ENCODE data around the gene ANAPC2. TPM values are rescaled to one million over a fixed set of nuclear protein-coding genes. Genes with fewer than 3 reads are reported as not detected.

The ANAPC2 gene
- total RNA-seq, 1 donor from 2014 or later = 28.7 TPM

DNA sequence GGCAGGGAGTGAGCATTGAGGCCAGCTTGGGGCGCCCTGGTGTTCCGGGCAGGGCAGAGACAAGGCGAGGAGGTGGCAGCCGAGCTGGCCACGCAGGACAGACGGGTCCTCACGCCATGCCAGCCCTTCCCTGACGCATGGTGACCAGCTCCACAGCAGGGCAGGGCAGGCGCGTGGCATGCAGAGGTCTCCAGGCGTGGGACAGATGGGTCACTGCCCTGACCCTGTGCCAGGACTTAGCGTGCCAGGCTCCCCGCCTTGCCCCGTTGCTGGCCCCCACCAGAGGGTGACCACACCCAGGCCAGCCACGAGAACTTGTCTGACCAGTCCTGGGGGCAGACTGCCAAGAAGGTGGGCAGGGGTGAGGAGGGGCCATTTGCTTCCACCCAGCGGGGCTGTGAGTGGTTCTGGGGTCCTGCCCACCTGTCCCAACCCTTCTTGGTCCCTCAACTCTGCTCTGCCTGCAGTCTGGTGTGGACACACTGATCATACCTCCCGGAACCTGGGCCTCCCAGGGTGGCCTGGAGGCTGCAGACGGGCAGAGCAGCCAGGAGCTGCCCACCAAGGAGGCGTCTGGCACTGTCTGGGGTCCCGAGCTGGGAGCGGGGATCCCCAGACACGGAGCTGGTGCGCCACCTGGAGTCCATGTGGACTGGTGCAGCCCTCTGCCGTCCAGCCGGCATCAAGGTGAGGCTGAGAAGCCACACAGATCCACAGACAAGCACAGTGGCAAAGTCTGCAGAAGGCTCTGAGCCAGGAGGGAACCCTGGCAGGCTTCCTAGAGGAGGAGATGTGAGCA is 38.9 kb upstream of the ANAPC2 start, which contains the start of gene RNF224:
TSS of gene RNF224 (plus strand) at position 449 of the 799 bp plus-strand sequence. CDS start 834 bp downstream, outside the sequence.
- DNase-seq (ENCODE audit: low read depth) = peak; percentile 81

DNA sequence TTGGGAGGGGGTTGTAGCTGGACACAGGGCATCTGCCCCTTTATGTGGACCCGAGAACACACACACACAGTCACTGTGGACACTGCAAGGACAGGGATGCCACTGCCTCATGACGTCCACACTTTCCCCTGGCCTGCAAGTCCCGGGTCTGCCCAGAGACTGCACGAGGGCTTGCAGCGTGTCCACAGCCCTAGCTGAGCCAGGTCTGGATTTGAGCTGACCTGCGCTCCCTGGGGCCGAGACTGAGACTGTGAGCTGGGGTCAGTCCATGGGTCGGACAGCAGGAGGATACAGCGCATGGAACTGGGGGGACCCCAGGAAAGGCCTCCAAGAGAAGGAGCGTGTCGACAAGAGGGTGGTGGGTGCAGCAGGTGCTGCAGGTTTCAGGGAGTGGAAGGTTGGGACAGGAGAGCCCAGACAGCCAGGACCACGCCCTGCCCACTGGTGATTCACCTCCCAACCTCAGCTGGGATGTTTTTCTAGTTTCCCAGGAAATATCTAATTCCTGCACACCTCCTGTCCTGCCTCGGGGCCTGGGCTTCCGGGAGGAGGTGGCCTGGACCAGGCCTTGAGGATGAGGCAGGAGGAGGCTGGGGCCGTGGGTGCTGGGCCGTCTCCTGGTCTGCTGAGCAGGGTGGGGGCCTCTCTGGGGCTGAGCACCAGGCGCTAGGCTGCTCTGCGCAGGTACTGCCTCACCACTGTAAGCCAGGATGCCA is 38.1 kb upstream of the ANAPC2 start:
- DNase-seq (ENCODE audit: low read depth) = no peak

DNA sequence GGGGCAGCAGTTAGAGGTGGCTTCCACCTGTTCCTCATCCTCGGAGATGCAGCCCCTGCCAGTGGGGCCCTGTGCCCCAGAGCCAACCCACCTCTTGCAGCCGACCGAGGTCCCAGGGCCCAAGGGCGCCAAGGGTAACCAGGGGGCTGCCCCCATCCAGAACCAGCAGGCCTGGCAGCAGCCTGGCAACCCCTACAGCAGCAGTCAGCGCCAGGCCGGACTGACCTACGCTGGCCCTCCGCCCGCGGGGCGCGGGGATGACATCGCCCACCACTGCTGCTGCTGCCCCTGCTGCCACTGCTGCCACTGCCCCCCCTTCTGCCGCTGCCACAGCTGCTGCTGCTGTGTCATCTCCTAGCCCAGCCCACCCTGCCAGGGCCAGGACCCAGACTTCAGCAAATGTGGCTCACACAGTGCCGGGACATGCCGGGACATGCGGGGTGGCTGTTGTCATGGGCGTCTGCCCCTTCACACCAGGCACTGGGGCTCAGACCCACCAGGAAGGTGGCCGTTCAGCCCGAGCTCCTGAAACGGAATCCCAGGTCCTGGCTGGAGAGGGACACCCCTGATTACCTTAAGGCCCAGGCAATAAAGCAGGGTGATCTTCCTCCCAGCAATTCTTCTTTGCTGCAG is 37.5 kb upstream of the ANAPC2 start:
- peak; percentile 30 for DNase-seq (ENCODE audit: low read depth)

DNA sequence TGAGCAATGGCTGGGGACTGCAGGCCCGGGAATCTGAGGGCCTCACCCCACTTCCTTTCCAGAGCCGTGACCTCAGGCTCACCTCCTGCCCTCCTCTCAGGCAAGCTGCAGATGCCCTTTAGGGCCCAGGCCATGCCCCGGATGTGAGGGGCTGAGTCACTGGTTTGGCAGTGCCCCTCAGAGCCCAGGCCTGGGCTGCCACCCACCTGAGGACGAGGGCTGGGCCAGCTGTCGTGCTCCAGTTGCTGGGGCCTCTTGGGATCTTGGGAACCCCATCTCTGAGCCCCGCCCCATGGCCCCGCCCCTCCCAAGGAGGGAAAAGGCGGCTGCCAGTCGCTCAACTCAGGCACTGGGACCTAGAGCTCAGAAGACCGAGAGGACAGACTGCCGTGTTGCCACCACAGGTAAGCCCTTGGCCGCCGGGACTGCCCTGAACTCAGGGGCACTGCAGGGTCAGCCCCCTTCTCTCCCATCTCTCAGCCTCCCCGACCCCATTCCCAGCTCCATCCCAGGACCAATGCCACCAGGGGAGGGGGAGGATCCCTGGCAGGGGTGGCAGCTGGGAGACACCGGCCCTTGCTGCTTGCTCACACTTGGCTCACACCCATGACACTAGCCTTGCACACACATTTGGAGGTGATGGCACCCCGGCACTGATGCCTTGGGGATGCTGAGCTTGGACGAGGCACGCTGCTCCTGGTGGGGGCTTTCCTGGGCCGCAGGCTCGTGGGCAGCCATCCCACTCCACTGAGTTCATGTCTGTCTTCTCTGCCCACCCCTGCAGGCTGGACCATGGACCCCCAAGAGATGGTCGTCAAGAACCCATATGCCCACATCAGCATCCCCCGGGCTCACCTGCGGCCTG is 36.7 kb upstream of the ANAPC2 start, which contains the start of gene CYSRT1:
TSS of gene CYSRT1 (plus strand) at position 345 of the 865 bp plus-strand sequence. CDS start at position 793, 448 bp downstream.
- peak; percentile 46 for DNase-seq (ENCODE audit: low read depth)

GRCh38 chr9:137223078-137223970 is 35.0 kb upstream of the ANAPC2 start:
- peak; percentile 98 for DNase-seq (ENCODE audit: low read depth)

- peak; percentile 7 for DNase-seq (ENCODE audit: low read depth)
Measured at GRCh38 chr9:137222190-137223077, 34.1 kb upstream of the ANAPC2 start, which contains the start of gene RNF208. Gene RNF208, minus strand, starts transcription at chr9:137222240. Its CDS starts 1,028 bp downstream, at chr9:137221212.

DNA sequence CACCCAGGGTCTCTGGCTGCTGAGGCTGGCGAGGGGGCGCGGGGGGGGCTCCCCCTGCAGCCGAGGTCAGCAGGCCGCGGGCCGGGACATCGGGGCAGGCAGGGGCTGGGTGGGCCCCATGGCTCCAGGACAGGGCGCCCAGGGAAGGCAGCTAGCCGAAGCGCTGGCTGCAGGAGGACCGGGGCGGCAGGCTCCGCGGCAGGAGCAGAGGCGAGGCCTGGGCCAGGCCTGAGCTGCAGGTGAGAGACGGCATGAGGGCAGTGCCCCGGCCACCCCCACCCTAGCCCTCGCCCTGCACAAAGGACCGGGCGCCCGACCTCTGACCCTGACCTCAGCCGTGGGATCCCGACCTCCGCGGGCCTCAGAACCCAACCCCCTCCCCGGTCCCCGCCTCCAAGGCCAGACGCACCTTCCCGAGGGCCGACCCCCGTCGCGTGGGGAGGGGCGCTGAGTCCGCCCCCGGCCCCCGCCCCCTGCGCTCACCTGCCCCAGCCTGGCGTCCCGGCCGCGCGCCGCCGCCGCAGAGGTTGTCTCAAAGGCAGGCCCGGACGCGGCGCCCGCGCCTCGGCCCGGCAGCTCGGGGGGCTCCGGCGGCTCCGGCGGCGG is 33.2 kb upstream of the ANAPC2 start:
- DNase-seq (ENCODE audit: low read depth) = no peak

DNA sequence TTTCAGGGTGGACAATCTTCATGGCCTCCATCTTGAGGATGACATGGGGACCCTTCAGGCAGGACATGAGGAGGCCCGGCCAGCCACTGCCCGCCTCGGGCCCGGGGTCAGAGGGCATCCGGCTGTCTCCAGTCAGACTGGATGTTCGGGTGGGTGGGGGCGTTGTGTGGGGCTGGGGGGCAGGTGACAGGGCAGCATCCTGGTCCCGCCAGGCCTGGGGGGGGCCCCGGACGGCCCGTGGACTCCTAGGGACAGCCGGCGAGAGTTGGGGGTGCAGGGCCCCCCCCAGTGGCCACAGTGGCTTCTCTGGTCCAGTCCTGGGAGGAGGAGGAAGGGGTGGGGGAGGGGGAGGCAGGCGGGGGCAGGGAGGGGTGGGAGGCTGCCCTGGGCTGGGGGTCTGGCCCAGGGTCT is 32.7 kb upstream of the ANAPC2 start:
- DNase-seq (ENCODE audit: low read depth) = no peak

- no peak for DNase-seq (ENCODE audit: low read depth)
Measured at GRCh38 chr9:137220317-137221094, 32.1 kb upstream of the ANAPC2 start.

- DNase-seq (ENCODE audit: low read depth) = no peak
Measured at GRCh38 chr9:137219757-137220316, 31.5 kb upstream of the ANAPC2 start.

DNA sequence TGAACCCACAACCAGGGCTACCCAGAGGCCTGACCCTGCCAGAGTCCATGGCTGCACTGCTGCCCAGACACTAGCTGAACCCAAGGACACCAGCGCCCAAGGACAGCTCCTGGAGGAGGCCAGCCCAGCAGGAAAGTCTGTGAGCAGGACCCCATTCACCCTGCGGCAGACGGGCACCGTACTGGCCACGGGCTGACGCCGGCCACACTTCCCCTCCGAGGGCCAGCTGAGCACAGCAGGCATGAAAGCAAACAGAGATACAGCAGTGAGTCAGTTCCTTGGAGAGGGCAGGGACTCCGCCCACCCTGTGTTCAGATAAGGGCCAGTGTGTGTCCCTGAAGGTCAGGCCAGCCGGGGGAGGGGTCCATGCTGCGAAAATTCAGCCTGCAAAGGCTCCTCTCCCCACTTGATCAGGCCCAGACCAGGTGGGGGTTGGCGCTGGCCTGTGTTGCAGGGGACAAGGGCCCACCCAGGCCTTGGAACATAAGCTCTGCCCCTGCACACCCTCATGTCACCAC is 30.5 kb upstream of the ANAPC2 start:
- no peak for DNase-seq (ENCODE audit: low read depth)

DNA sequence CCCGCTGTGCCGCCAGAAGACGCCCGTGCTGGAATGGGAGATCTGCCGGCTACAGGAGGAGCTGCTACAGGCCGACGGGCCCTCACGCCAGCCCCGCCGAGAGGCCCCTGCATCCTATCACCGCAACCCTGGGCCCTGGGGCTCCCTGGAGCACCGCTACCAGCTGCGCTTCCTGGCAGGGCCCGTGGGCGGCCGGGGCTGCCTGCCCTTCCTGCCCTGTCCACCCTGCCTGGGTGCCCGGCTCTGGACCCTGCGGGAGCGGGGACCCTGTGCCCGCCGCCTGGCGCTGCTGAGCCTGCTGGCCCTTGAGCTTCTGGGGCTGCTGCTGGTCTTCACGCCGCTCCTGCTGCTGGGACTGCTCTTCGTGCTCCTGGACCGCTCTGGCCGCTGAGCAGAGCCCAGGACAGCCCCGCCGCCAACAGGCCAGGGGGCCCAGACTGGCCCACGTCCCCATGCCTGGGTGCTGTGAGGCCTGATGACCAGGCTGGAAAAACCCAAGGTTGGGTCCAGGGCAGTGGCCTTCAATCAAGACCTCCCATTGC is 29.9 kb upstream of the ANAPC2 start:
- no peak for DNase-seq (ENCODE audit: low read depth)

GRCh38 chr9:137217276-137218211 is 29.2 kb upstream of the ANAPC2 start:
- no peak for DNase-seq (ENCODE audit: low read depth)

DNA sequence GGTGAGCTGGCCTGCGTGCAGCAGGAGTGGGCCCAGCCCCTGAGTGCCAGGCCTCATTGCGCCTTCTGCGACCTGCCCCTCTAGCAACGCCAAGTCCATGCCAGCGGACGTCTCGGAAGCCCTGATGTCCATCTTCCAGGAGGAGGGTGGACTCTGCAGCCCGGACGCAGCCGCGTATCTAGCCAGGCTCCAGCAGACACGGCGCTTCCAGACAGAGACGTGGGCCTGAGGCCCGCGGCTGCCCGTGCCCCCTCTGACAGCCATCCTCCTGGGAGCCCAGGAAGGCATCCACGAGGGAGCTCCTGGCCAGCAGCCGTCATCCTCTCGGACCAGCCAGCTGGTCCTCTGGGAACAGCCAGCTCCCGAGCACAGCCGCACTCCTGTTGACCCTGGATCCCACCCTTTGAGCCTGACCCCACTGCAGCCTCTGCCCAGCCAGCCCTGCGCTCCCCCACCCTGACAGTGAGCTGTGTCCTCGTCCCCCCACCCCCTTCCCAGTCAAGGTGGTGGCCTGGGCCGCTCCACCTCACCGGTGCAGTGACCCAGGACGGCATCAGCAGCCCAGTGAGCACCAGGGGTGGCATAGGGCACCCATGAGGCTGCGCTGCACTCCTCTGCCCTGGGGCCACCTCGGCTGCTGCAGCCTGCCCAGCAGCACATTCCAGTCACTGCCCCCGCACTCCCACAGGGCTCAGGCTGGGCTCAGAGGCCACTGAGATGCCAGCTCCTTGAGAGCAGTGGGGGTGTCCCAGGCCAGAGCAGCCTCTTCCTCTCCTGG is 28.0 kb upstream of the ANAPC2 start:
- DNase-seq (ENCODE audit: low read depth) = no peak
